ENCODE measurements around the gene TM6SF1.

Gene TM6SF1

DNA sequence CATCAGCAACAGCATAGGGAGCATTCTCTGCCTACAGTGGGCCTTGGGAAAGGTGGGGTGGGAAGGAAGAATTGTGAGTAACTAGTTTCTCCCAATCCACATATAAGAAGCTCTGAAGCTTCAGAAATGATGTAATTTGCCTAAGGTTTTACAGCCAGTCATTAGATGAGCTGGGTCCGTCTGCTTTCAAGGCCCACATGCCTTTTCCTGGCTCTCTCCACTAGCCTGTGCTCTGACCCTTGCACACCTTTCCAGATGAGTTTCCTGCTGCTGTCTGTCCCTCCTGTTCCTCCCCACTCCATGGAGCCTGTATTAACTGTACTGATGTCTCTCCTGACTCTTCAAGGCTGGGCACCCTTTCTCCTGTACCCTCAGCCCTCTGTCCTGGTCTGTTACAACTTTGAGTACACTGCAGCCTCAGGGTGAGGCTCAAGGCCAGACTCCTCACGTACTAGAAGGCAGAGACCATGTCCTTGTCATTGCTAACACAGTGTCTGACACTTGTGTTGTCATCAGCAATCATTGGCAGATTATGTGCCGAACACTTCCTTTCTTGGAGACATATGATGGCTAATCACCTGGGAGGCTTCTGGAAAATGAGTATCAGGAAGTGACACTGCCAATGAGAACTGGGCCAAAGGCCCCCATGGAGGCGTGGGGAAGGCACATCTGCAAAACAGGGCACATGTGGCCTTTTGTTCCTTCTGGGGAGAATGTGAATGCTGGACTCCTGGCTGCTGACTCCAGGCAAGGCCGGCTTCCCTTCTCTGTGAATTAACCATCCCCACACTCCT, 6.6 kb downstream of the TM6SF1 start:
- Histone ChIP-seq H3K4me2 (no peak overlapping the region), H3K4me3 (no peak overlapping the region), H3K4me1 (peaks cover 28% of the 10 kb centered on the region), H3K27me3 (peaks cover 8% of the 10 kb centered on the region; the same call in 1 of the 2 replicates), H4K20me1 (no peaks in the 10 kb centered on the region), H3K36me3 (peaks cover 29% of the 10 kb centered on the region; the same call in 1 of the 2 replicates), H3K27ac (no peak overlapping the region), H3K9ac (no peak overlapping the region), H3K9me3 (no peaks in the 10 kb centered on the region)
- TF ChIP-seq Cebpa-rat (IDR thresholded peaks at IDR 0.05): no peak

DNA sequence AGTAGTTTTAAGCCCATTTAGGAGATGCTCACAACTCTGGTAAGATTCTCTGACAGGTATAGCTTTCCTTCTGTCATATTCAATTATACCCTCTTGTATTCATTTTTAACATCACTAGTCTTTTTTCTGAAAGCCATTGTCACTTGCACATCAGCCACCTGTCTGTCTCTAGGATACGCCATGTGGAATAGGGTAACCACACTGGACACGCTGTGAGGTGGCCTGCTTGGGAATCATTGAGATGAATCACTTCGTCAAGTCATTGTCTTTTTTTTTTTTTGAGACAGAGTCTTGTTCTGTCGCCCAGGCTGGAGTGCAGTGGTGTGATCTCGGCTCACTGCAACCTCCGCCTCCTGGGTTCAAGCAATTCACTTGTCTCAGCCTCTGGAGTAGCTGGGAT, 7.4 kb downstream of the TM6SF1 start:
- H4K20me1 ChIP-seq: no peaks in the 10 kb centered on the region
- no peak overlapping the region for H3K4me3 ChIP-seq
- H3K27ac ChIP-seq: no peak overlapping the region
- no peaks in the 10 kb centered on the region for H3K9me3 ChIP-seq
- no peak overlapping the region for H3K4me2 ChIP-seq
- no peak for TF ChIP-seq Cebpa-rat (IDR thresholded peaks at IDR 0.05)
- peaks cover 22% of the 10 kb centered on the region for H3K4me1 ChIP-seq
- peaks cover 29% of the 10 kb centered on the region; the same call in 1 of the 2 replicates for H3K36me3 ChIP-seq
- H3K9ac ChIP-seq: no peak overlapping the region
- peaks cover under 1% of the 10 kb centered on the region; the same call in 1 of the 2 replicates for H3K27me3 ChIP-seq

DNA sequence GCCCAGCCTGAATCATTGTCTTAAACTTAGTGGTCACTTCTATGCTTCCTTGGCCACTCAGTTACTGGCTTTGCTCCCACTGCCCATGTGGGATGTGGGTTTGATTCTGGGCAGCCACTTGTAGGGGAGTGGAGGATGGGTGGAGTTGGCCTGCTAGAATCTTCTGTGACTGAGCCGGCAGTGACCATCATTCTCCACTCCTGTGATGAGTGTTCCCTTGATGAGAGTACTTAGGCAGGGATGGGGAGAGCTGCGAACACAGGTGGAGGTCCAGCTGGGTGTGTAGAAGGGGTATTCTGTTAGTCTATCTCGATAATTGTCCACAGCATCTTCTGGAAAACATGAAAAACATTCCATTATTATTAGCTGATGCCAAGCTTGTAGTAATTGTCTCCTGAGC, 8.0 kb downstream of the TM6SF1 start:
- H4K20me1 ChIP-seq: no peaks in the 10 kb centered on the region
- no peak for TF ChIP-seq Cebpa-rat (IDR thresholded peaks at IDR 0.05)
- H3K9ac ChIP-seq: no peak overlapping the region
- H3K27me3 ChIP-seq: no peaks in the 10 kb centered on the region
- no peak overlapping the region for H3K27ac ChIP-seq
- H3K4me2 ChIP-seq: no peak overlapping the region
- H3K36me3 ChIP-seq: peaks cover 34% of the 10 kb centered on the region; the same call in 1 of the 2 replicates
- H3K9me3 ChIP-seq: no peaks in the 10 kb centered on the region
- H3K4me3 ChIP-seq: no peak overlapping the region
- H3K4me1 ChIP-seq: peaks cover 16% of the 10 kb centered on the region

DNA sequence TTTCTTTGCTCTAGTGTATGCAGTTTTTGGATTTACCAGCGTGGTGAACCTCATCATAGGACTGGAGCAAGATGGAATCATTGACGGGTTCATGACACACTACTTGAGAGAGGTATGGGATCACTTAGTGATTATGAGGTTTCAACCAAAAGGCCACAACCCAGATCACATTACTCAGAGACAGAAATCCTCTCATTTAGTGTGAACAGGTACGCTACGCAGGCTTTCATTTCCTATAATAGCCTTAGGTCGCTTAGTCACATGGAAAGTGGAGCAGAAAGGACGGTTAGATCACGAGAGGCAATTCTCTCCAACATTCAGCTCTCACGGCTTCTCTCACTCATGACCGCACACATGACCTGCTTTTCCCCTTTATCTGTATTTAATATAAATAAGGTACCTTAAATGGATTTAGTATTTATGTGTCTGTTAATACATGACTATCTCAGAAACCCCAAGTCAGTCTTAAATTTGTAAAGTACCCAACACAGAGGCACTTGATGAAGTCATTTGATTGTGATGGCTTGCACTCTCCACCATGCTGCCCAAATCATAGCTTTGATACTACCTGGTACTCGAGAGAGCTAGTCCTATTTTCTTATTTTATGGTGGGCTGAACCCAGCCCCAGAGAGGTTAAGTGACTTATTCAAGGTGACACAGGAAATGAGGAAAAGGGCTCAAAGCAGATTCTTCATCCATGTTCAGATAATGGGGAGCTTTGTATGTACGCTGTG, 8.6 kb downstream of the TM6SF1 start:
- TF ChIP-seq Cebpa-rat (IDR thresholded peaks at IDR 0.05): no peak
- Histone ChIP-seq H3K4me1 (peaks cover 11% of the 10 kb centered on the region), H3K27me3 (no peaks in the 10 kb centered on the region), H3K36me3 (peaks cover 35% of the 10 kb centered on the region; the same call in 1 of the 2 replicates), H3K4me2 (no peak overlapping the region), H4K20me1 (no peaks in the 10 kb centered on the region), H3K9ac (no peak overlapping the region), H3K27ac (no peak overlapping the region), H3K4me3 (no peak overlapping the region), H3K9me3 (no peaks in the 10 kb centered on the region)

DNA sequence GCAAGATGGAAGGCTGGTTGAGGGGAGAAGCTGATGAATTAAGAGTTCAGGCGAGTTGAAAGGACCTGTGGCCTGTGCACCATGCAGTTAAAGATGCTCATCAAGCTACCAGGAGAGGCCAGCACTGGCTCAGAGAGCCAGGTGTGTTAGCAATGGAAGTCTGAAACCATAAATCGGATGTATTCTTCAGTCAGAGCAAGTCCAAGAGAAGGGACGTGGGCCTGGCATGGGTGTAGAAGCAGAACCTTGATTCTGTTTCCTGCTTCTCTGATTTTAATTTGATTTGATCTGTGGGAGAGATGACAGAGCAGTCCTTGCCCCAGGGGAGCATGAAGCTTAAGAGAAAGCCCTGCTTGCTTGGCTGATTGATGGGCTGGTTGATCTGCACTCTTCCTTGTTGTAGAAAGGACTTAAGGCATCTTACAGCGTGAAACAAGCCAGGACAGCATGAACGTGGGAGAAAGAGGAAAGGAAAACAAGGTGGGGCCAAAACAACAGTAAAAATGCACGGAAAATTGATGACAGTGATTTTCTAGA, 10.9 kb downstream of the TM6SF1 start:
- Histone ChIP-seq H3K27ac (no peak overlapping the region), H3K27me3 (no peaks in the 10 kb centered on the region), H3K4me1 (peaks cover 11% of the 10 kb centered on the region), H3K9me3 (no peaks in the 10 kb centered on the region), H3K36me3 (peaks cover 34% of the 10 kb centered on the region; the same call in 1 of the 2 replicates), H3K9ac (no peak overlapping the region), H3K4me2 (0 out of 2 replicates have a peak overlapping the region, but pooled peaks have one; percentile 22), H3K4me3 (no peak overlapping the region), H4K20me1 (no peaks in the 10 kb centered on the region)
- no peak for TF ChIP-seq Cebpa-rat (IDR thresholded peaks at IDR 0.05)

DNA sequence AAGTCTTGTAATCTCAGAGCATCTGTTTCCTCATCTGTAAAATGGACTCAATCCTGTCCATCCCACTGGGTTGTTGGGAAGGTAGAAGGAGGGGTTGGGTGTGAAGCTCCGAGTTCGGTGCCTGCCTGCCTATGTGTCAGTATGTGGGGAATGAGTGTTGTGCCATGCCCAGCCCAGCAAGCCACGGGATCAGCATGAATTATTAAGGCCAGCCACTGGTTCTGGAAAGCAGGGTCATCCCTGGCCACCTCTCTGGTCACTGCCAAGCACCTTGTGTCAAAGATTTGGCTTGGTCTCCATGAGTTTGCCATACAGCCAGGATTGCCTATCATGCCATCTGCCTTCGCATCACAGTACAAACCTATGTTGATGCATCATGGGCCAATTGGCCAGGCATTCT, 11.5 kb downstream of the TM6SF1 start:
- Histone ChIP-seq H3K36me3 (peaks cover 32% of the 10 kb centered on the region; the same call in 1 of the 2 replicates), H3K27me3 (no peaks in the 10 kb centered on the region), H3K4me2 (0 out of 2 replicates have a peak overlapping the region, but pooled peaks have one; percentile 22), H3K9ac (no peak overlapping the region), H3K4me3 (no peak overlapping the region), H3K9me3 (no peaks in the 10 kb centered on the region), H3K4me1 (peaks cover 11% of the 10 kb centered on the region), H3K27ac (no peak overlapping the region), H4K20me1 (no peaks in the 10 kb centered on the region)
- no peak for TF ChIP-seq Cebpa-rat (IDR thresholded peaks at IDR 0.05)

DNA sequence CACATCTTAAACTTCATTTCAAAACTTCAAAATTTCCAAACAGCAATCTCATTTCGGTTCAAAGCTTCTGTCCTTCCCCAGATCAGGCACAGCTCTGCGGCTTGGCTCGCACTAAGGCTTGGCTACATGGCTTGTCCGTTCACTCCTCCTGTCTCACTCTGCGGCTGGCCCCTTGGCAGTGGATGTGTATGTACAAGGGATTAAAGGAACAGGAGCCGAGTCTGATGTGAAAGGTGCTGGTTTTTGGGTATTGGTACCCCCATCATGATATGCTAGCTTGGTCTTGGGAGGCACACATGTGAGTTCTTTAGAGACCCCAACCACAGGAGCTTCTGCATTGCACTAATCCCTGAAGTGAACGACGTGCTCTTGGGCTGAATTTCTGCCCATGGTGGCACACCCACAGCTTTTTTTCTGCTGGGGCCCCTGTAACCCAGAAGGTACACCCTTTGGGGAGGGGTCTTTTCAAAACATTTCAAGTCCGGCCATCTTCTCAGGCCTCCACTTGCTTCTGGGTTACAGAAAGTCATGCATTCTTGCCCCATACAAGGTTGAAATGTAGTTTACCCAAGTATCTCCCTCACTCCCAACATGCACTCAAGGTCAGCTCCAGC, 12.6 kb downstream of the TM6SF1 start:
- no peak overlapping the region for H3K4me2 ChIP-seq
- H4K20me1 ChIP-seq: no peaks in the 10 kb centered on the region
- no peak for TF ChIP-seq Cebpa-rat (IDR thresholded peaks at IDR 0.05)
- peaks cover 11% of the 10 kb centered on the region for H3K4me1 ChIP-seq
- H3K27me3 ChIP-seq: no peaks in the 10 kb centered on the region
- no peak overlapping the region for H3K9ac ChIP-seq
- H3K4me3 ChIP-seq: no peak overlapping the region
- peaks cover 29% of the 10 kb centered on the region for H3K36me3 ChIP-seq
- H3K27ac ChIP-seq: no peak overlapping the region
- H3K9me3 ChIP-seq: no peaks in the 10 kb centered on the region

DNA sequence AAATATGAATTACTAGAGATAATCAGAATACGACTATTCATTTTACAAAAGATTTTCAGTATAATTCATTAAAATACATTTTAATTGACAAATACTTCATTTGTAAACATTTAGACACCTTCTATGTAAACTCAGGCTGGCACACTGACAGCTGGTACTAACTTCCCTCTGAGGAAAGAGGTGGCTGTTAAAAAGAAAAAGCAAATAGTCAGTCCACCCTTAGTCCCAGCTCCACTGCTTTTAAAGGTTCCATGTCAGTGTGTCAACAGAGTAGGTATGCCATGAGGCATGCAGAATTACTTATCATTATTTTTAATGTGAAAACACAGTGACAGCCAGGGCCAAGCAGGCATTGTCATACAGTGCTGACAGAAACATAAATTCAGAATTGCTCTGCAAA, 16.1 kb downstream of the TM6SF1 start:
- no peak for TF ChIP-seq Cebpa-rat (IDR thresholded peaks at IDR 0.05)
- no peak overlapping the region for H3K4me3 ChIP-seq
- H4K20me1 ChIP-seq: no peaks in the 10 kb centered on the region
- peaks cover 7% of the 10 kb centered on the region for H3K4me1 ChIP-seq
- no peak overlapping the region for H3K27ac ChIP-seq
- peaks cover 33% of the 10 kb centered on the region for H3K36me3 ChIP-seq
- H3K9me3 ChIP-seq: no peaks in the 10 kb centered on the region
- H3K27me3 ChIP-seq: no peaks in the 10 kb centered on the region
- no peak overlapping the region for H3K9ac ChIP-seq
- no peak overlapping the region for H3K4me2 ChIP-seq

DNA sequence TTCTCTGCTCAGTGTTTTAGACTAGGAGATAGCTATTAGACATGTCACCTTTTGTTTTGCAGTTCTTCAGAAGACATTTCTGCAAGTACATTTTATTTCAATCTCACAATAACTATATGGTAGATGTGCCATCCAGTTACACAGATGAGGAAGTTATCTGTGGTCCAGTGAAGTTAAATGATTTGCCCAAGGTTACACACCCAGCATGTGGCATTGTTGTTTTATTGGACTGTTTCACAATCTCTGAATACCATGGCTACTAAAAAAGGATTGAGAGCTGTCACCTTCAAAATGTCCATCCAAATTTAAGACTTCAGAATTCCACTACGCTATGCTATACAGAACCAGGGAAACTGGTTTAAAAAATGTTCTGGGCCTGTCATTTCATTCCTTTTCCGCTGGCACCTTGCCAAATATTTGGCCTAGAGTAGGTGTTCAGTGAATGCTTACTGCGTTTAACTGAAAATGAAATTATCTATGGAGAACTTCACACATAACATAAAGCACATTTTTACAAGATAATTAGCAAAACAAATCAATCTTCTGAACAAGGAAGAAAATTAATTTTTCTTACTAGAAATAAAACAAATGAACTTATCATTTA, 20.2 kb downstream of the TM6SF1 start:
- Histone ChIP-seq H3K4me2 (no peak overlapping the region), H3K27ac (no peak overlapping the region), H3K4me3 (no peak overlapping the region), H3K9me3 (no peaks in the 10 kb centered on the region), H4K20me1 (no peaks in the 10 kb centered on the region), H3K36me3 (peaks cover 66% of the 10 kb centered on the region), H3K9ac (no peak overlapping the region), H3K27me3 (no peaks in the 10 kb centered on the region), H3K4me1 (no peaks in the 10 kb centered on the region)
- no peak for TF ChIP-seq Cebpa-rat (IDR thresholded peaks at IDR 0.05)

All from BLaER1 (cell line).